AG20443 (cell line): ENCODE measurements around the gene CD300H.
"Not testable (repeated sequence)": the region's sequence is repeated elsewhere in the genome, so short reads cannot be mapped to it uniquely, and the experiment has no call there.

Experiments
- DNase-seq: peaks from one replicate; pipeline ENCODE4 v3.0.0; 2012; ENCODE audit warnings: low spot score, mixed read lengths

Gene CD300H

DNA sequence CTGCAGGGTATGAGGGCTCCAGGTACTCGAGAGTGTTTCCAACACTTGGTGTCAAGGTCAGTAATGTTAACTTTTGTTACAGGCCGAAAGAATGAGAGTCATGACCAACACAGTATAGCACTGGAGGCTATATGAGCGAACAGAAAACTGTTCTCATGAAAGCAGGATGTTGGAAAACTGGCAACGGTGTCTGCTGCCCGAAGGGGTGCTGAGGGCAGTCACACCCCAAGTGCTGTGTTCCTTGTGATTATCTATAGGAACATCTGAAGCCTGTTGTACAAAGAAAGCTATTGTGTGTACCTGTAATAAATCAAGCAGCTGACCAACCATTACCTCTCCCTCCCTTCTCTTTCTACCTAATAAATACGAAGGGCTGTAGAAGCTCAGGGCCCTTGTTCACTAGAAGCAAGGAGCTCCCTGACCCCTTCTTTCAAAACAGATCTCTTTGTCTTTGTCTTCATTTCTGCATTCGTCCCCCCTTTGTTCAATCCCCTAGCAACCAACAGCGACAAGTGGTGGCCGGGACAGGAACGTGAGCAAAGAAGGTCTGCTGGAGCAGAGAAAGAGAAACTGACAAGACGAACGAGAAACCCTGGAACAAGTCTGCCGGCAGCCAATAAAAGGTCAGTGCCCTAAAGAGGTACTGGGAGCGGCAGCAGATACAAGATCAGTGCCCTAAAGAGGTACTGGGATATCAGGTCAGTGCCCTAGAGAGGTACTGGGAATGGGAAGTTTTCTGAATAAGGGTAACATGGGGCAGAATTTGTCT lies 17.2 kb upstream of the CD300H start:
- DNase-seq, result no peak

- DNase-seq, result no peak
Measured at GRCh38 chr17:74582633-74583032, 15.3 kb upstream of the CD300H start.

- DNase-seq, result no peak
Measured at GRCh38 chr17:74579900-74580299, 12.6 kb upstream of the CD300H start.

DNA sequence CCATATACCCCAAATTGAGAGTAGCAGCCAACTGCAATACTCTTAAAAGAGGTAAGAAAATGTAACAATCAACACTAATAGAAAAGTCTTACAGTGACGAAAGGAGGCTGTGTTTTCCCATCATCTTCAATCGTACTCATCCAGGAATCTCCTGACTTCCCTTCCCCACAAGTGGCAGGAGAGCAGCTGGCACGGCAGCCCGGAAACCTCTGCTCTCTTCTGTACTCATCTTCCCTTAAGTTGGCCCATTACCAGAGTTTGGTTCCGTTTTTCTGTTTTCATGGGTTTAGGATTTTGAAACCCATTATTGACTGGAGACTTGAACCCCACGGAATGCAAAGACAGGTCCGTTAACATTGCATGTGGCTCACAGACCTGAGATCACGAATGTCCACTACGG lies 11.7 kb upstream of the CD300H start:
- DNase-seq, result no peak

GRCh38 chr17:74574489-74575142 lies 7.3 kb upstream of the CD300H start:
- DNase-seq, result no peak

GRCh38 chr17:74573635-74574034 lies 6.3 kb upstream of the CD300H start:
- not testable (repeated sequence) for DNase-seq

DNA sequence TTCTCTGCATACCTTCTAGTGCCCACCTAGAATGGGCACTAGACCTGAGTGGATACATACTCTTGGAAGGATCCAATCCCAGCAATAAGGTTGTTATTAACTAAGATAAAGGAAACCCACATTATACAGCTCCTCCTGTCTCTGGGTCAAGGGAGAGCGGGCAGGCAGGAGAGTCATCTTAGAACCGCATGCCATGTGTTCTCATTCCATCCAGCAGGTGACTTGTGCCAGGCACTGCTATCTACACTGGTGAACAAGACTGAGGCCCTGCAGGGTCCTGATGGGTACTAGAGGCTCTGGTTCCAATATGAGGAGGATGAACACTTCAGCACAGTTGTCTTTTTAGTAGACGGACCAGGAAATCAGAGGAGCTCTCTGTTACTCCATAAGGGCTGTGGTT lies 5.9 kb upstream of the CD300H start:
- no peak for DNase-seq

DNA sequence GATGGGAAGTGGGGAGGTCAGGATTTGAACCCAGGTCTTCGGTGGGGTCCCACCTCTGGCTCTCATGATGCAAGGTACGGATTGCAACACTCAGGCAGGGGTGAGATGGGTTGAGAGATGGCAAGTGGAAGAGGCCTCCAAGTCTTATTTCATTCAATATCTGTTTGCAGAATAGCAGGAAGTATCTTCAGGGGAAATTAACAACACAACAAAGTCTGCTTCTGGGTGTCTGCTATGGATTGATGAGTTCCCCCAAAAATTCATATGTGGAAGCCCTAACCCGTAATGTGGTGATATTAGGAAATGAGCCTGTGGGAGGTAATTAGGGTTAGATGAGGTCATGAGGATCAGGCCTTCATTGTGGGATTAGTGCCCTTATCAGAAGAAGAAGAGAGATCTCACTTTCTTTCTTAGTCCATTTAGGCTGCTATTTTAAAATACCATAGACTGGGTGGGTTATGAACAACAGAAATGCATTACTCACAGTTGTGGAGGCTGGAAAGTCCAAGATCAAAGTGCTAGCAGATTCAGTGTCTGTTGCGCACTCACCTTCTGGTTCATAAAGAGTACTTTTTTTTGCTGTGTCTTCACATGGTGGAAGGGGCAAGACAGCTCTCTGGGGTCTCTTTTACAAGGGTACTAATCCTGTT lies 4.4 kb upstream of the CD300H start:
- DNase-seq, result no peak

DNA sequence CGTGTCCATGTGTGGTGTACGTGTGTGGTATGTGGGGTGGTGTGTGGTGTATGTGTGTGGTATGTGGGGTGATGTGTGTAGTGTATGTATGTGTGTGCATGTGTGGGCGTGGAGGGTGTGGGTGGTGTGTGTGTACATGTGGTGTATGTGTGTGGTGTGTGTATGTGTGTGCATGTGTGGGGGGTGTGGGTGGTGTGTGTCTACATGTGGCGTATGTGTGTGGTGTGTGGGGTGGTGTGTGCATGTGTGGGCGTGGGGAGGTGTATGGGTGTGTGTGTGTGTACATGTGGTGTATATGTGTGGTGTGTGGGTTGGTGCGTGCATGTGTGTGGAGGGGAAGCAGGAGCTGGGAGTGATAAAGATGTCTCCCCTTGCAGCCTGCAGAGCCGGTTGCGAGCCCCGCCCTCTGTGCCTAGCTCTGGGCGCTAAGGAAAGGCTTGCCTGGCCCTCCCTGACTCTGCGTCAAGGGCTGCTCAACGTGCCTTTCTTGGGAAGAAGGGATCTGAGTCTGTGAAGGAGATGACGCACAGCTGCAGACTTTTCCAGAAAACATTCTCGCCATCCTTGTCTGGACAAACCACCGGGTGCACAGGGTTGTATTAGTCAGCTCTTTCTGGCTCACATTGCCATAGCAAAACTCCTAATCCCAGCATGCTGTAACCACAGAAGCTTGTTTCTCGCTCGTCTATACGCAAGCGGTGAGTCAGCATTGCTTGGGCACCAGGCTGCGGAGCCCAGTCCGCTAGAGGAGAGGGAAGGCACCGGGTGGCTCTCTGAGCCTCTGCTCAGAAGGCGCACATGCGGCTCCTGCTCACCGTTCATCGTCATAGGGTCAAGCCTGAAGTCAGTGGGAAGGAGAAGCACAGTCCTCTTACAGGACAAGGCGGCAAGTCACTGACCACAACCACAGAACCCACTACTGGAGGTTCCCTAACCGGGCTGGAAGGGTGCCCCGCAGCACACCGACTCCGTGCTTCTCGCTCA lies 2.0 kb upstream of the CD300H start:
- DNase-seq, result peak; percentile 76

GRCh38 chr17:74568106-74568873 lies 981 bp upstream of the CD300H start:
- DNase-seq, result no peak

- peak; percentile 44 for DNase-seq
Measured at GRCh38 chr17:74566132-74566753, 1.1 kb downstream of the CD300H start.

GRCh38 chr17:74565126-74565525 lies 2.2 kb downstream of the CD300H start:
- no peak for DNase-seq

GRCh38 chr17:74563358-74563757 lies 4.0 kb downstream of the CD300H start:
- no peak for DNase-seq

DNA sequence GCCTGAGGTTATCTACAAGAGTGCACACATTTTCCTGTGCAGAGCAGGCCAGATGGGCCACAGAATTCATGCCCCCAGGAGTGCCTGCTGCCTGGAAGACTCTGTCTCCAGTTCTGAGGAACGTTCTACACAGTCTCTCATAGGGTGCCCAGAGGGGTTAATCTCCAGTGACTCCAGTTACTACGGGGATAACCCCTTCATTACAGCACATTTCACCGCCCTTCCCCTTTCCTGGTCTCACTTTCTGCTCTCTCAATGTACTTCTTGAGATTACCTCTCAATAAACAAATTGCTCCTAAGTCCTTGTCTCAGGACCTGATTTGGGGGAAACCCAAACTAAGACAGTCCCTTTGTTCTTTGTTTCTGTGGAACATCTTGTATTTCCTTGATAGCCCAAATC lies 5.7 kb downstream of the CD300H start:
- DNase-seq, result no peak

- DNase-seq, result no peak
Measured at GRCh38 chr17:74558882-74559519, 8.3 kb downstream of the CD300H start.

DNA sequence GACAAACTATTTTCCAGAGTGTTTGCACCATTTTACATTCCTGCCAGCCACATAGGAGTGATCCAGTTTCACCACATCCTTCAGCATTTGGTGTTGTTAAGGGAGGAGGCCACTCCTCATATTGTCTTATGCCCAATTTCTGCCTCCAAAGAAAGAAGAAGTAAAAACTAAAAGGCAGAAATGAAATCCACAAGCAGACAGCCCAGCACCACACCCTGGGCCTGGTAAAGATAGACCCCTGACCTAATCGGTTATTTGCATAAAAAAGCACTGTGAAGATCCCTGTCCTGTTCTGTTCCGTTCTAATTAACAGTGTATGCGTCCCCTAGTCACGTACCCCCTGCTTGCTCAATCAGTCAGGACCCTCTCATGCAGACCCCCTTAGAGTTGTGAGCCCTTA lies 8.9 kb downstream of the CD300H start:
- DNase-seq, result not testable (repeated sequence)

- no peak for DNase-seq
Measured at GRCh38 chr17:74555427-74555940, 11.8 kb downstream of the CD300H start.

DNA sequence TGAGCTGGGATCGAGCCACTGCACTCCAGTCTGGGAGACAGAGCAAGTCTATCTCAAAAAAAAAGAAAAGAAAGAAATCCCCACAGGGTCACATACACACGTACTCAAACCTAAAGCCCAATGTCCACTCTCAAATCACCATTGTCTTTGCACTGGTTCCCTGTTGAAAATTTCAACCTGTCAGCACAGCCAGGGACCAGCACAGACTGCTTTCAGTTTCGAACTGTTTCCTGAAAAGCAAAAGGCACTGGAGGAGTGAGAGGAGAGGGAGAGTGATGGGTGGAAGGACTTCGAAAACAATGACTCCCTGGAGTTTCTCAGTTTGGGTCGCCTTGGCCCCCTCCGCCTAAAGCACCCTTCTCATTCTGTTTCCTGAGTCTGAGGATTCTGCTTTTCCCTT lies 12.4 kb downstream of the CD300H start:
- no peak for DNase-seq

DNA sequence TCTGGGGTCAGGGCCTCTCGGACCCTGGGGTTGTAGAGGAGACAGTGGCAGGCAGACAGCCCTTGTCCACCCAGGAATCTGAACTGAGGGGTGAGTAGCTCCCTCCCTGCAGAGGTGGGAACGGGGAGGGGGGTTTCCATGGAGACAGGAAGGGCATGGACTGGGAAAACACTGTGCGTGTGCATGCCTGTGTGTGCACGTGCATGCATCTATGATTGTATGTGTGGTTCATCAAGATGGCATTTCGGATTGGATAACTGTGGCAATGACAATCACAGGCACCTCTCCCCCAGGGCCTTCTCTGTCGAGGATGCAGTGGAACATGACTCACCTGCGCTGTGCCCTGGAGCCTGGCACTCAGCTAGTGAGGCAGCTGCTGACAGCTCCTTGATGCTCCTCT lies 15.3 kb downstream of the CD300H start:
- DNase-seq, result no peak

GRCh38 chr17:74550602-74551001 lies 16.7 kb downstream of the CD300H start:
- no peak for DNase-seq
